ENCODE measurements around the gene ARMC7.

DNA sequence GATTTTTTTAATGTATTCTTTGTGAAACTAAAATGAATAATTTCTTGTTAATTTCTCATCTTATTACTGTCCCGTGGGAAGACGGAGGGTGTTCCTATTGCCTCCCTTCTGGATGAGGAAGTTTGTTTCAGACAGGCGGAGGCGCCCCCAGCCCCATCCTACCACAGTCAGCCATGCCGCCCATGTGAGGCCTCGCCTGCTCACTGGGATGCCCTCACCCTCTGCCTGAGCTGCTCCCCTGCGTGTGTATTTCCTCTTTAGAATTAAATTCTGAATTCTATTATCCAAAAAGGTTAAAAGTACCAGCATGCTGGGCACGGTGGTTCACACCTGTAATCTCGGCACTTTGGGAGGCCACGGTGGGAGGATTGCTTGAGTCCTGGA lies 48.7 kb upstream of the ARMC7 start:
- TF ChIP-seq, protein P1, sequence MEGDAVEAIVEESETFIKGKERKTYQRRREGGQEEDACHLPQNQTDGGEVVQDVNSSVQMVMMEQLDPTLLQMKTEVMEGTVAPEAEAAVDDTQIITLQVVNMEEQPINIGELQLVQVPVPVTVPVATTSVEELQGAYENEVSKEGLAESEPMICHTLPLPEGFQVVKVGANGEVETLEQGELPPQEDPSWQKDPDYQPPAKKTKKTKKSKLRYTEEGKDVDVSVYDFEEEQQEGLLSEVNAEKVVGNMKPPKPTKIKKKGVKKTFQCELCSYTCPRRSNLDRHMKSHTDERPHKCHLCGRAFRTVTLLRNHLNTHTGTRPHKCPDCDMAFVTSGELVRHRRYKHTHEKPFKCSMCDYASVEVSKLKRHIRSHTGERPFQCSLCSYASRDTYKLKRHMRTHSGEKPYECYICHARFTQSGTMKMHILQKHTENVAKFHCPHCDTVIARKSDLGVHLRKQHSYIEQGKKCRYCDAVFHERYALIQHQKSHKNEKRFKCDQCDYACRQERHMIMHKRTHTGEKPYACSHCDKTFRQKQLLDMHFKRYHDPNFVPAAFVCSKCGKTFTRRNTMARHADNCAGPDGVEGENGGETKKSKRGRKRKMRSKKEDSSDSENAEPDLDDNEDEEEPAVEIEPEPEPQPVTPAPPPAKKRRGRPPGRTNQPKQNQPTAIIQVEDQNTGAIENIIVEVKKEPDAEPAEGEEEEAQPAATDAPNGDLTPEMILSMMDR (IDR thresholded peaks at IDR 0.05): no peak
- TF ChIP-seq POLR2AphosphoS5 (IDR thresholded peaks at IDR 0.05; ENCODE audit: insufficient read depth in 1 of 2, low read depth in 1 of 2): no peak
